Prostate gland (tissue), 2 donors: ENCODE results near the gene SPATA1.

ENCODE experiments used
- CTCF ChIP-seq, 4 experiments: fragments of 200-600 bp in 2 of 4; fragments of 450-650 bp in 2 of 4; sonication (generic) in 2 of 4; IDR thresholded peaks; 1 replicate in 3 of 4; 2 replicates in 1 of 4; pipeline ENCODE4 v1.5.1; 2016 to 2019; ENCODE audit warnings: antibody characterized with exemption in 4 of 4, mild to moderate bottlenecking in 2 of 4, moderate library complexity in 2 of 4
- POLR2A ChIP-seq: fragments of 450-650 bp; IDR thresholded peaks from one replicate; pipeline ENCODE4 v1.6.1; 2016; ENCODE audit warnings: antibody characterized with exemption, mild to moderate bottlenecking
- POLR2AphosphoS5 ChIP-seq: sonication (generic); formaldehyde crosslinking; IDR thresholded peaks from one replicate; pipeline ENCODE4 v1.6.1; 2017; ENCODE audit warnings: antibody characterized with exemption

- TF ChIP-seq CTCF (IDR thresholded peaks at IDR 0.05): no peak
- TF ChIP-seq POLR2A: no peak
- no peak for TF ChIP-seq POLR2AphosphoS5
Observed at GRCh38 chr1:84583648-84584047, 77.5 kb downstream of the SPATA1 start.
